Measurements from ENCODE around the gene VPS29. TPM values are rescaled to one million over a fixed set of nuclear protein-coding genes. Genes with fewer than 3 reads are reported as not detected.
A peak's percentile ranks its signal among the peaks of the same experiment; 100 is the strongest.

VPS29 gene
- total RNA-seq, 4 donors from 2014 or later: 82.5 to 195 (median 100) TPM

- TF ChIP-seq POLR2A (IDR thresholded peaks at IDR 0.05) (no peak), CTCF (IDR thresholded peaks at IDR 0.05) (no peak)
- H3K9me3 ChIP-seq: no peaks in the 10 kb centered on the region
- H3K27ac ChIP-seq: no peak overlapping the region
- no peak for DNase-seq
- H3K4me1 ChIP-seq: no peaks in the 10 kb centered on the region
- H3K27me3 ChIP-seq: no peaks in the 10 kb centered on the region
- H3K36me3 ChIP-seq: no peaks in the 10 kb centered on the region
- intact Hi-C loops (cut with DNase I; ENCODE audit: low total_unique reads): no loop called here
- H3K4me3 ChIP-seq: no peak overlapping the region
Observed at GRCh38 chr12:110508071-110508586, 6.2 kb upstream of the VPS29 start.

- intact Hi-C loops (cut with DNase I; ENCODE audit: low total_unique reads): no loop called here
Observed at GRCh38 chr12:110505332-110505731, 3.4 kb upstream of the VPS29 start.

GRCh38 chr12:110503432-110503831 is 1.5 kb upstream of the VPS29 start:
- H3K36me3 ChIP-seq: no peaks in the 10 kb centered on the region
- H3K9me3 ChIP-seq: no peaks in the 10 kb centered on the region
- H3K27ac ChIP-seq: no peak overlapping the region
- no peaks in the 10 kb centered on the region for H3K27me3 ChIP-seq
- intact Hi-C loops (cut with DNase I; ENCODE audit: low total_unique reads): no loop called here
- no peak for DNase-seq
- H3K4me1 ChIP-seq: peaks cover 0 to 4% of the 10 kb centered on the region in 2 donors
- TF ChIP-seq POLR2A (IDR thresholded peaks at IDR 0.05) (no peak), CTCF (IDR thresholded peaks at IDR 0.05) (no peak)
- no peak overlapping the region for H3K4me3 ChIP-seq

More at GRCh38 chr12:110505332-110505731, 3.4 kb upstream of the VPS29 start:
- no peak overlapping the region for H3K4me3 ChIP-seq
- H3K27ac ChIP-seq: no peak overlapping the region
- TF ChIP-seq POLR2A (IDR thresholded peaks at IDR 0.05) (no peak), CTCF (IDR thresholded peaks at IDR 0.05) (no peak)
- H3K9me3 ChIP-seq: no peaks in the 10 kb centered on the region
- H3K27me3 ChIP-seq: no peaks in the 10 kb centered on the region
- no peaks in the 10 kb centered on the region for H3K36me3 ChIP-seq
- DNase-seq: no peak
- H3K4me1 ChIP-seq: peaks cover 0 to 4% of the 10 kb centered on the region in 2 donors

- intact Hi-C loops (cut with DNase I; ENCODE audit: low total_unique reads): no loop called here
Observed at GRCh38 chr12:110501399-110501751, 536 bp downstream of the VPS29 start.

GRCh38 chr12:110498984-110499706 is 2.8 kb downstream of the VPS29 start:
- H3K9me3 ChIP-seq: no peaks in the 10 kb centered on the region
- no peak overlapping the region for H3K27ac ChIP-seq
- peaks cover 0 to 4% of the 10 kb centered on the region in 2 donors for H3K4me1 ChIP-seq
- intact Hi-C loops (cut with DNase I; ENCODE audit: low total_unique reads): no loop called here
- no peaks in the 10 kb centered on the region for H3K27me3 ChIP-seq
- DNase-seq: no peak
- TF ChIP-seq CTCF (IDR thresholded peaks at IDR 0.05) (no peak), POLR2A (IDR thresholded peaks at IDR 0.05) (no peak)
- no peak overlapping the region for H3K4me3 ChIP-seq
- no peaks in the 10 kb centered on the region for H3K36me3 ChIP-seq

More at GRCh38 chr12:110501399-110501751, 536 bp downstream of the VPS29 start:
- Histone ChIP-seq H3K4me1 (peaks cover 0 to 4% of the 10 kb centered on the region in 2 donors), H3K36me3 (no peaks in the 10 kb centered on the region), H3K27ac (peak overlapping the region; percentile 85 to 90), H3K9me3 (no peaks in the 10 kb centered on the region), H3K4me3 (peak overlapping the region; percentile 70 to 100), H3K27me3 (no peaks in the 10 kb centered on the region)
- TF ChIP-seq POLR2A (IDR thresholded peaks at IDR 0.05): no peak
- DNase-seq: peak in 1 of 2 donors; percentile 21

All from uterus (tissue), 4 donors.